Activated naive CD8-positive, alpha-beta T cell treated with anti-CD3 and anti-CD28 coated beads, Interleukin-2, amount 50 U/mL, for 16 hours (primary cell): Measurements from ENCODE around the gene MCM3AP.
A peak's percentile ranks its signal among the peaks of the same experiment; 100 is the strongest.

Source experiments
- DNase-seq: peaks from one replicate; pipeline ENCODE4 v3.0.0-alpha.2; 2020; ENCODE audit warnings: low read depth, low spot score

The MCM3AP gene

GRCh38 chr21:46285206-46285661, at the start of gene MCM3AP:
Gene MCM3AP (minus strand): TSS chr21:46285611. CDS start chr21:46285286, 325 bp downstream.
- DNase-seq, result no peak

DNA sequence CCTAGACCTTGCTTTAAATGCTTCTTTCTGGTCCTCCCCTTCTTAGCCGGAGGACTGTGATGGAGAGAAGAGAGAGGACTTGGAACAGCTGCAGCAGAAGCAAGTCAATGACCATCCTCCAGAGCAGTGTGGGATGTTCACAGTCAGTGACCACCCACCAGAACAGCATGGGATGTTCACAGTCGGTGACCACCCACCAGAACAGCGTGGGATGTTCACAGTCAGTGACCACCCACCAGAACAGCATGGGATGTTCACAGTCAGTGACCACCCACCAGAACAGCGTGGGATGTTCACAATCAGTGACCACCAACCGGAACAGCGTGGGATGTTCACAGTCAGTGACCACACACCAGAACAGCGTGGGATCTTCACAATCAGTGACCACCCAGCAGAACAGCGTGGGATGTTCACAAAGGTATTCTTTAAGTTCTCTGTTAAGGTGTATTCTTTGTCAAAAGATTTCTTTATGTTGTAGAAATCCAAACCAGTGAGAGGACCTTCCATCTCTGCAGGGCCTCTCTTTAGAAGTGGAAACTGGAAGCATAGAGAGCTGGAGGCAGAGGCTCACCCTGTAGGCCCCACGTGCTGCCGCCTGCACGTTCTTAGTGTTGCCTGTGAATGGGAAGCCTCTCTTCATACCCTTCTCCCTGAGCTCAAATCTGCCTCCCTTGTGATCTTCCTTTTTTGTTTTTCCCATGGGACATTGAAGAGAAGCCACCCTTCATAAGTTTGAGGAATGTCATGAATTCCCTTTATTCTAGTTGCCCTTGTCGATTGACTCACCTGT, 49.1 kb upstream of the MCM3AP start:
- no peak for DNase-seq

DNA sequence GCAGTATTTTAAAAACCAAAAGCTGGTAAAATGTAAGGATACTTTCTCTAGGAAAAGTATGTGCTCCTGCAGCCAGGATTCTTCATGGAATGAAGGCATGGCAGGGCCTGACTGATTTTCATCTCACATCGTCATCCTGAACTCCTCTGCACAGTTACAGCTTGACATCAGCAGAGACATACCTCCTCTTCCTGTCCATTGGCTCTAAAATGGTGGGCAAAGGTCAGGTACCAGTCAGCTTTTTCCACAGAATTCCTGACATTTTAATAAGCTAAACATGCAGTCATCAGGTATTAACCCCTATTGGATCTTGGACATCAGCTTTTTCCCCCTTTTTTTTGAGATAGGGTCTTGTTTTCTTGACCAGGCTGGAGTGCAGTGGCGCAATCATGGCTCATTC, 44.4 kb upstream of the MCM3AP start:
- no peak for DNase-seq

- DNase-seq, result no peak
Observed at GRCh38 chr21:46328151-46328550, 42.7 kb upstream of the MCM3AP start.

DNA sequence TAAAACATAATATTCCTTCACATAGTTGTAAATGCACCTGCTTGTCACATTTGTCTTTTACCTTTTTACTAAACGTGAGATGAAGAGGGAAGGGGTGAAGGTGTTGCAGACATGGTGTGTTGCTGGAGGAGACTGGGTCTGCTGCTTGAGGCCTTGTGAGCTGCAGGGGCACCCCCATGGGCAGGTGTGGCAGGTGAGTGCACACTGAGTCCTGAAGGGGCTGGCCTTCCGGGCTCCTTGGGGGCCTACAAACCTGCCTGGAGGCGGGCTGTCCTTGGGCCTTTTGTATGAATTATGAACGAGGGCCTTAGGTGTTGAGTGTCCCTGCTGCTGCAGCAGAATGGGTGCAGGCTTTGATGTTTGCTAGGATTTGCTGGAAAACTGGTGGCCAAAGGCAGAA, 42.3 kb upstream of the MCM3AP start:
- no peak for DNase-seq

DNA sequence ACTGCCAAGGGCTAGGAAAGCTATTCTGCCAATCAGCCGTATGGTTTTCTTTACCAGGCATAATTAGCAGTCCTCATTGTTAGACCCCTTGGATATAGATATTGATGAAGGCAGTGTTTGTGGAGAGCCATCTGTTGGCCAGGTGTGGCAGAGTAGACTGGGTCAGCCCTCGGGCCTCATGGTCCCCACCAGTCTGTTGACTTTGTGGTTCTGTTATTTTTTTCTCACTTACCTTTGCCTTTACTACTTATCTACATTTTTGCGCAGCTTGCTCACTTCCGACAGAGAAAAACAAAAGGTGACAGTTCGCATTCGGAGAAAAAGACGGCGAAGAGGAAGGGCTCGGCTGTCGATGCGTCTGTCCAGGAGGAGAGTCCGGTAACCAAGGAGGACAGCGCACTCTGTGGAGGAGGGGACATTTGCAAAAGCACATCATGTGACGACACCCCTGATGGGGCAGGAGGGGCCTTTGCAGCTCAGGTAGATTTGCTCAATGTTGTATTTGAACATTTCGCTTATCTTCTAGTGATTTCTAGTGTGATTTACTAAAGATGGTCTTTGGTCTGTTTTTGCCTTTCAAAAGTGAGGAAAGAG, 40.8 kb upstream of the MCM3AP start:
- no peak for DNase-seq

- no peak for DNase-seq
Observed at GRCh38 chr21:46325073-46325912, 39.9 kb upstream of the MCM3AP start.

GRCh38 chr21:46324390-46325072, 39.1 kb upstream of the MCM3AP start:
- peak; percentile 71 for DNase-seq

- peak; percentile 93 for DNase-seq
Observed at GRCh38 chr21:46323710-46324389, 38.4 kb upstream of the MCM3AP start, which contains the start of the genes C21orf58 and PCNT. Gene C21orf58 (minus strand): TSS chr21:46323870. CDS start chr21:46322738, 1,132 bp downstream. Gene PCNT (plus strand): TSS chr21:46324156. CDS start chr21:46324229, 73 bp downstream.

- DNase-seq, result no peak
Observed at GRCh38 chr21:46323227-46323709, 37.9 kb upstream of the MCM3AP start.

DNA sequence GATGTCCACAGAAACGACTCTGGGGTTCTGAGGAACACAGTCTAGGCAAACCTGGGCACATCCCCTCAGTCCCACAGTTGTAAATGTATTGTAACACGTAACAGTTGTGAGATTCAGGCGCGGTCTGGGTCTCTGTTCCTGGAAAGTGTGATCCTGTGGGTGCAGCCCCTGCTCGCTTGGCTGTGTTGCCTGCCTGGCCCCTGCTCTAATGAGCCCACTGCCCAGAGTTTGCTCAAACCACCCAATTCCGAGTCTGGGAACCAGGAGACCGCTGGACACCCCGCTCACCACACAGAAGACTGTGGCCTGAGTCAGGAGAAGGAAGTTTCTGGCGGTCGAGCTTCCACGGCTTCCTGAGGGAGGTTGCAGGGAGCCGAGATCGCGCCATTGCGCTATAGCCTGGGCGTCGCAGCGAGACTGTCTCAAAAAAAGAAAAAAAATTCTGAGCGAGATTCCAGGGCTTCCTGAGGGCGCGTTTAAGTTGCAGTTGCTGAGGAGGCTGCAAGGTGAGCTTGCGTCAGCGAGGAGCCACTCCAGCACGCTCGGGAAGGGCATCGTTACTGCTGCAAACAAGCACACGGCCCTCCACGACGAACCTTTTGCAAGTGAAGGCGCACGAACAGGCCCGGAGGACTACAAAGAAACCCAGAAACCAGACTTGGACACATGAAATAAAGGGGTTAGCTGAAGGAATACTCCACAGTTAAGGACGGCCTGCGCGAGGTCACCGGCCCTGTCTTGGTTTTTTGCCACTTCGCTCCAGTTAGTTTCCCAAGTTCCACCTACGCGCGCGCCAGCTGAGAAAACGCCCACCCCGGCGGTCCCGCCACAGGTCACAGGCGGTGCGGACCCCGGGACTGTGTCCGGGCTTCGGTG, 37.2 kb upstream of the MCM3AP start:
- no peak for DNase-seq

DNA sequence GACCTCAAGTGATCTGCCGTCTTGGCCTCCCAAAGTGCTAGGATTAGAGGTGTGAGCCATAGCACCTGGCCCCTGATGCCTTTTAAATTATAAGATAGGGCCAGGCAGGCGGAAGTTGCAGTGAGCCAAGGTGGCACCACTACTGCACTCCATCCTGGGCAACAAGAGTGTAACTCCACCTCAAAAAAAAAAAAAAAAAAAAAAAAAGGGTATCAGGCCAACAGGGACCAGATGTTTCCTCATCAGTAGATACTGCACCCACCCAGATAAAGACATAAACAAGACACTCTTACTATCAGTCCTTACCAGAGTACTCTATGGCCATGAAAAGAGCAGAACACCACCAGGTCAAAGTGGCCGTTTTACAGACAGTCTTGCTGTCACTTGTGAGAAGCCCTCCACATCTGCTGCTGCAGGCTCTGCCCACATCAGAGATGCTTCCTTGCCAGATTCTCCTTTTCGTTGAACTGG, 35.0 kb upstream of the MCM3AP start:
- no peak for DNase-seq

GRCh38 chr21:46319186-46319585, 33.8 kb upstream of the MCM3AP start:
- DNase-seq, result no peak

DNA sequence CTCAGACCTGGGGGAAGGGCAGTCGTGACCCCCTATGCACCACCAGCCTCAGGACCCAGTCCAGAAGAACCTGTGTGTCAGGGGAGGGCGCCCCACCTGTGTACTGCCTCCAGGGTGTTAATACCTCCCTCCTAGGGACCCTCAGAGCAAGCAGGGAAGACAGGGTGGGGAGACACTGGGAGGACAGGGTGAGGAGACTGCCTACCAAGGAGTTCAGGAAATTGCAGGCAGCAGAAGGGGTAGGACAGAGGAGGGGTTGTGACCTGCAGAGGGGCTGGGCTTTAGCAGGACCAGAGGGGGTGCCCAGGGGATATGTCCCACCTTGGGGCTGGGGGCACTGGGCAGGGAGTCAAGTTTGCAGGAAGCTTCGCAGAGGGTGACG, 33.0 kb upstream of the MCM3AP start:
- no peak for DNase-seq

DNA sequence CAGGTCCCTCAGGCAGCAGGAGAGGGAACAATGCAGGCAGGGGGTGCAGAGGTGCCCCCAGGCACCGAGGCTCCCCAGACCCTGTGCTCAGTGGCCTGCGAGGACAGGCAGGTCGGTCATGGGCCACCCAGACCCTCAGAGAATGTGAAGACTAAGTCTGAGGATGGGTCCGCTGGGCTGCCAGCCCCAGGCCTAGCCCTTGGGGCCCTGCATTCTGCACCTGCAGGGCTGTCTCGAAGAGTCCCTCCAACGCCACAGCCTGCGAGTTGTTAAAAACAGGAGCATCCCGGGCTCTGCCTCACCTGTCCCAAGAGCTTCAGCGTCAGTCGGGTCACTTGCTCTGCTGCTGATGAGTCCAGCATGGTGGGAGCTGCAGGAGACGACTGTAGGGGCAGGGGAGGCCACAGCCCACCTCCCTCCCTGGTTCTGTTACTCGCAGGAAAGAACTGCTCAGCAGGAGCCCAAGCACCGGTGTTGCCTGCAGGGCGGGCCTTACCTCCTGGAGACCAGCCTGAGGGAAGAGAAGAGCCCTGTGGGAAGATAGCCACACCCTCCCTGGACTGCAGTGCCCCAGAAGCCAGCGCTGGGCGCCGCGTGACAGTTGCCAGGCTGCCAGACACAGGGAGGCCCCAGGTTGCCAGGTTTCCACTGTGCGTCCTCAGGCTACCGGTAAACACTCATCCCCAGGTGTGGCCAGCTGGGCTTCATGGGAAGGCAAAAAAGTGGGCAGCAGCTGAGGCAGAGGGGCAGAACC, 32.5 kb upstream of the MCM3AP start:
- DNase-seq, result no peak

DNA sequence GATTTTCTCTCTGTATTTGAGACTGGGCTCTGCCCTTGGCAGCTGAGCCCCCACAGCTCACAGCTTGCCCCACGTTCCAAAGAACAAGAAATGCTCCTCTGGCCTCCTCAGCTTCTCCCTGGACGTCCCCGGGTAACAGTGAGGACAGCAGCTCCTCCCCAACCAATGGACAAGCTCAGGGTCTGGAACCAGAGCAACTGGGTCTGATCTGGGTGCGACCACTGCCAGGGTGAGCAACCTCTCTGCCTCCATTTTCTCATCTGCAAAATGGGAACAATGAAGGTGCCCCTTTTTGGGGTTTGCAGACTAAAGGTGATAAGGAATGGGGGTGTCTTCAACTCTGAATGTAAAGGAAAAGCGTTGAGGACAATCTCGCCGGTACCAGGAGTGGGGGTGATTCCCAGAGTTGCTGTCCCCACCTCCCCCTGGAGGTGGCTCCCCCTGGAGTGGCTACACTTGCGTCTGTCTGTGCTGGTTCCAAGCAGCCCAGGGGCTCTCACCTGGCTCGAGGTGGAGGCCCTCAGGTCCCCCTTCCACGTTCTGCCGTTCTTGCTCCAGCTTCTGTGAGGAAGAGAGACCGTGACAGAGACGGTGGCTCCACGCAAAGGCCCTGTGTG, 31.4 kb upstream of the MCM3AP start:
- DNase-seq, result no peak

DNA sequence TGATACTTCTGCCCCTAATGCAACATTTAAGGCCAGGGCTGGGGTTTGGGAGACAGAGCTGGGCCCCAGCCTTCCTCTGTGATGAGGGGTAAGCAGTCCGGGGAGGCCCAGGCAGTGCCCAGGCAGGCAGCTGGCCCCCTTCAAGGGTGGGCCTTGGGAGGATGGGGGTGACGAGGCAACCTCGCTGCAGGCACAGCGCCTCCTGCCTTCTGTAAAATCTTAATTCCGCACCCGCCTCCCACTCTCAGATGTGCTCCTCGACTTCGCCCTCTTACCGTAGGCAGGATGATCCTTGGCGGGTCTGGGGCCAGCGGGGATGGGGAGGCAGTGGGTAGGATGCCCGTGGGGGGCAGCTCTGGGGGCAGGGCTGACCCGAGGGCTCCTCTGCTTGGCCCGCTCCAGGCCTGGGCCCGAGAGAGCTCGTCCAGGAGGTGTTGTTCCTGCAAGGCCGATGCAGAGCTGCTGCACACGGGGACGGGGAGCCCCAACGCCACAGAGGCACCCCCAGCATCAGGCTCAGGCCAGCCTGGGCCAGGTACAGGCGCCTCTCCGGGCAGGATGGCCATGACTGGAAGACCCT, 29.1 kb upstream of the MCM3AP start:
- no peak for DNase-seq

DNA sequence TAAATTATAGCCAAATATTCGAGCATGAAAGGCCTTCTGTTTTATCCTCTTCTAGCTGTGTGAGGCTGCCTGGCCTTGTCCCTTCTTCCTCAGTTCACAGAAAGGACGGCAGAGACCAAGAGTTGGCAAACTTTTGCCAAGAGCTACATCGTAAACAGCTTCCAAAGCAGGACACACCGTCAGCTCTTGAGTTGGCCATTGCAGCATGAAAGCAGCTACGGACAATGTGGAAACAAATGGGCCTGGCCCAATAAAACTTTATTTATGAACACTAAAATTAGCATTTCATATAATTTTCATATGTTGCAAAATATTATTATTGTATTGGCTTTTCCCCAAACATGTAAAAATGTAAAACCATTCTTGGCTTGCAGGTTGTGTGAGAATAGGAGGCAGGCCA, 27.5 kb upstream of the MCM3AP start:
- no peak for DNase-seq
